CD14-positive monocyte (primary cell): Measurements from ENCODE around the gene PCNP. TPM values are rescaled to one million over a fixed set of nuclear protein-coding genes. Genes with fewer than 3 reads are reported as not detected.
A peak's percentile ranks its signal among the peaks of the same experiment; 100 is the strongest.
"Not testable (repeated sequence)": the region's sequence is repeated elsewhere in the genome, so short reads cannot be mapped to it uniquely, and the experiment has no call there.

Experiments
- DNase-seq, 3 donors: peaks; one replicate each; pipeline ENCODE4 v3.0.0-alpha.2; 2011 to 2022
- H2AFZ ChIP-seq: 2 replicates; pipeline ENCODE4 v1.6.0; 2012; ENCODE audit warnings: mild to moderate bottlenecking, low read depth, low read length, inconsistent platforms; ENCODE audit not compliant: insufficient read depth, poor library complexity, severe bottlenecking
- H3K27ac ChIP-seq, 2 donors: 1 replicate in 1 of 2; 2 replicates in 1 of 2; pipeline ENCODE4 v1.5.1; 2012 to 2013; ENCODE audit warnings: low read length in 2 of 2, control low read depth in 1 of 2, inconsistent platforms in 1 of 2, low read depth in 1 of 2, mild to moderate bottlenecking in 1 of 2
- H3K27me3 ChIP-seq, 2 donors: one replicate each; pipeline versions ENCODE4 v1.6.0 to v1.6.1; 2011 to 2013; ENCODE audit warnings: low read length in 2 of 2; ENCODE audit not compliant: control insufficient read depth in 2 of 2, insufficient read depth in 2 of 2
- H3K36me3 ChIP-seq, 2 donors: replicated peaks in 1 of 2; 1 replicate in 1 of 2; 2 replicates in 1 of 2; pipeline versions ENCODE4 v1.5.1 to v1.6.1; 2012 to 2013; ENCODE audit warnings: low read length in 2 of 2, control low read depth in 1 of 2, inconsistent platforms in 1 of 2, mild to moderate bottlenecking in 1 of 2; ENCODE audit not compliant: insufficient read depth in 2 of 2, control insufficient read depth in 1 of 2
- H3K4me1 ChIP-seq, 2 donors: 1 replicate in 1 of 2; 2 replicates in 1 of 2; pipeline versions ENCODE4 v1.5.1 to v1.6.1; 2012 to 2013; ENCODE audit warnings: low read length in 2 of 2, control low read depth in 1 of 2, inconsistent platforms in 1 of 2, mild to moderate bottlenecking in 1 of 2, moderate library complexity in 1 of 2; ENCODE audit not compliant: insufficient read depth in 2 of 2, control insufficient read depth in 1 of 2
- H3K4me2 ChIP-seq: replicated peaks from 2 replicates; pipeline ENCODE3; 2012; ENCODE audit warnings: low read length, moderate library complexity, mild to moderate bottlenecking; ENCODE audit not compliant: poor library complexity, severe bottlenecking; ENCODE audit errors: extremely low read depth
- H3K4me3 ChIP-seq, 3 experiments: fragments of 200-600 bp in 1 of 3; sonication (generic) in 1 of 3; replicated peaks in 1 of 3; 1 replicate in 2 of 3; 2 replicates in 1 of 3; pipeline ENCODE4 v1.5.1; 2011 to 2013; ENCODE audit warnings: low read length in 3 of 3, mild to moderate bottlenecking in 3 of 3, control low read depth in 2 of 3, low read depth in 2 of 3, inconsistent platforms in 1 of 3, moderate library complexity in 1 of 3
- H3K79me2 ChIP-seq: 2 replicates; pipeline ENCODE4 v1.6.0; 2012; ENCODE audit warnings: mild to moderate bottlenecking, control low read depth, inconsistent platforms, low read length, moderate library complexity; ENCODE audit not compliant: insufficient read depth
- H3K9ac ChIP-seq: 2 replicates; pipeline ENCODE4 v1.6.0; 2017; ENCODE audit warnings: low read length, mild to moderate bottlenecking; ENCODE audit not compliant: insufficient read depth, poor library complexity, severe bottlenecking
- H3K9me3 ChIP-seq, 2 donors: replicated peaks in 1 of 2; 1 replicate in 1 of 2; 2 replicates in 1 of 2; pipeline versions ENCODE4 v1.5.1 to v1.6.1; 2012 to 2013; ENCODE audit warnings: low read length in 2 of 2, control low read depth in 1 of 2; ENCODE audit not compliant: control insufficient read depth in 1 of 2, insufficient read depth in 1 of 2
- H4K20me1 ChIP-seq: 2 replicates; pipeline ENCODE4 v1.6.0; 2012; ENCODE audit warnings: mild to moderate bottlenecking, low read length, control low read depth, moderate library complexity; ENCODE audit not compliant: insufficient read depth
- H3K27ac Mint-ChIP-seq, 7 donors: one replicate each; pipeline ENCODE4 v1.8.0; 2020; ENCODE audit warnings: mild to moderate bottlenecking in 7 of 7, mixed read lengths in 7 of 7, moderate library complexity in 6 of 7, inconsistent platforms in 2 of 7
- H3K27me3 Mint-ChIP-seq, 3 donors: one replicate each; pipeline ENCODE4 v1.8.0; 2021 to 2022; ENCODE audit warnings: low read depth in 3 of 3, mild to moderate bottlenecking in 3 of 3, mixed read lengths in 3 of 3, moderate library complexity in 3 of 3, inconsistent platforms in 1 of 3
- H3K36me3 Mint-ChIP-seq, 2 donors: one replicate each; pipeline ENCODE4 v1.8.0; 2020; ENCODE audit warnings: mixed read lengths in 2 of 2, inconsistent platforms in 1 of 2, mild to moderate bottlenecking in 1 of 2
- H3K4me1 Mint-ChIP-seq: one replicate; pipeline ENCODE4 v1.8.0; 2020; ENCODE audit warnings: mild to moderate bottlenecking, mixed read lengths
- H3K4me3 Mint-ChIP-seq, 2 donors: one replicate each; pipeline ENCODE4 v1.8.0; 2020; ENCODE audit warnings: mild to moderate bottlenecking in 2 of 2, mixed read lengths in 2 of 2, moderate library complexity in 1 of 2
- H3K9me3 Mint-ChIP-seq, 7 donors: one replicate each; pipeline ENCODE4 v1.8.0; 2020 to 2022; ENCODE audit warnings: mixed read lengths in 7 of 7, mild to moderate bottlenecking in 6 of 7, moderate library complexity in 6 of 7, inconsistent platforms in 2 of 7
- CTCF ChIP-seq: fragments of 200-600 bp; IDR thresholded peaks from one replicate; pipeline ENCODE4 v1.8.0; 2022; ENCODE audit warnings: antibody characterized with exemption, mild to moderate bottlenecking
- WGBS: methylation state at CpG from one replicate; pipeline ENCODE4 v1.1.5; 2013; ENCODE audit warnings: missing lambda C conversion rate; ENCODE audit not compliant: insufficient coverage; 5-methylcytosine and 5-hydroxymethylcytosine counted together
- intact Hi-C, 2 donors: fragments of 100-400 bp; cut with micrococcal nuclease; formaldehyde crosslinking; loops; one replicate each; pipeline versions ENCODE4 v1.15.0 to v1.15.1; 2023
- polyA plus RNA-seq, 3 donors: library from polyadenylated mRNA; depleted of rRNA in 1 of 3; unstranded in 2 of 3; stranded (reverse) in 1 of 3; fragments of 300-500 nt in 2 of 3; fragments of >200 nt in 1 of 3; fragmentation: Illumina TruSeq in 2 of 3; gene quantifications; 1 replicate in 2 of 3; 2 replicates in 1 of 3; pipeline ENCODE4 v1.2.3, GENCODE V29; 2012 to 2021

Gene PCNP
- polyA plus RNA-seq, 3 donors = 32.0 to 68.2 (median 57.4) TPM

GRCh38 chr3:101603184-101603583, 29.2 kb downstream of the PCNP start:
- peaks cover 2 to 23% (median 6%) of the 10 kb centered on the region in 7 donors for H3K9me3 Mint-ChIP-seq
- H3K27me3 Mint-ChIP-seq = no peaks in the 10 kb centered on the region
- H4K20me1 ChIP-seq = no peaks in the 10 kb centered on the region
- peak overlapping the region in 1 of 7 donors; percentile 27 for H3K27ac Mint-ChIP-seq
- intact Hi-C loops = no loop called here
- H3K4me1 Mint-ChIP-seq = no peaks in the 10 kb centered on the region
- TF ChIP-seq CTCF = no peak
- no peak overlapping the region for H3K9ac ChIP-seq
- no peaks in the 10 kb centered on the region for H3K36me3 ChIP-seq
- no peak overlapping the region for H2AFZ ChIP-seq
- H3K9me3 ChIP-seq = peaks cover 0 to 9% of the 10 kb centered on the region in 2 donors
- no peaks in the 10 kb centered on the region for H3K4me1 ChIP-seq
- H3K36me3 Mint-ChIP-seq = peaks cover 0 to 3% of the 10 kb centered on the region in 2 donors
- H3K4me2 ChIP-seq = no peak overlapping the region
- H3K79me2 ChIP-seq = no peaks in the 10 kb centered on the region
- DNase-seq = no peak
- 100% methylated on average over 1 of the region's 1 CpG for WGBS
- H3K27ac ChIP-seq = no peak overlapping the region
- no peaks in the 10 kb centered on the region for H3K27me3 ChIP-seq
- H3K4me3 ChIP-seq = no peak overlapping the region
- no peak overlapping the region for H3K4me3 Mint-ChIP-seq

GRCh38 chr3:101605398-101605797, 31.4 kb downstream of the PCNP start:
- H3K4me3 ChIP-seq, H3K9me3 ChIP-seq, H3K4me1 Mint-ChIP-seq, intact Hi-C loops, H3K27ac Mint-ChIP-seq, H3K27me3 Mint-ChIP-seq, H3K27ac ChIP-seq, H3K4me3 Mint-ChIP-seq, H3K4me2 ChIP-seq, H3K79me2 ChIP-seq, H3K36me3 Mint-ChIP-seq, H3K9ac ChIP-seq, H3K4me1 ChIP-seq, H4K20me1 ChIP-seq, H3K36me3 ChIP-seq, H3K27me3 ChIP-seq, H2AFZ ChIP-seq, DNase-seq: not testable (repeated sequence)
- WGBS = 83% methylated on average over 3 of the region's 10 CpGs
- H3K9me3 Mint-ChIP-seq = peaks cover 2 to 21% (median 6%) of the 10 kb centered on the region in 7 donors
